Stomach (tissue), 4 donors: ENCODE data around the gene ELANE.

ENCODE experiments used
- CTCF ChIP-seq, 7 experiments: fragments of 450-650 bp in 4 of 7; fragments of 200-600 bp in 3 of 7; sonication (generic) in 3 of 7; IDR thresholded peaks; one replicate each; pipeline ENCODE4 v1.5.1; 2016 to 2019; ENCODE audit warnings: antibody characterized with exemption in 7 of 7, control low read depth in 2 of 7, mild to moderate bottlenecking in 1 of 7
- POLR2AphosphoS5 ChIP-seq, 3 donors: sonication (generic); formaldehyde crosslinking; IDR thresholded peaks; one replicate each; pipeline ENCODE4 v1.6.1; 2016; ENCODE audit warnings: antibody characterized with exemption in 3 of 3

- TF ChIP-seq POLR2AphosphoS5 (IDR thresholded peaks at IDR 0.05) (no peak), CTCF (IDR thresholded peaks at IDR 0.05) (no peak)
Observed at GRCh38 chr19:873561-874041, 21.5 kb downstream of the ELANE start.
